HFF-Myc (cell line): Measurements from ENCODE around the gene ACTR1B.
"Not testable (repeated sequence)": the region's sequence is repeated elsewhere in the genome, so short reads cannot be mapped to it uniquely, and the experiment has no call there.

Experiments used
- DNase-seq: peaks from one replicate; pipeline ENCODE4 v3.0.0-alpha.2; 2011; ENCODE audit warnings: low read depth; ENCODE audit errors: extremely low read depth
- H3K4me3 ChIP-seq: replicated peaks from 2 replicates; pipeline ENCODE4 v1.5.1; 2011; ENCODE audit warnings: low read depth, mild to moderate bottlenecking, control low read depth, low read length
- TF ChIP-seq, protein P1 (sequence below): IDR thresholded peaks from 2 replicates; pipeline ENCODE4 v1.5.1; 2012; ENCODE audit warnings: mild to moderate bottlenecking, low read depth, low read length, control low read depth; ENCODE audit errors: missing control alignments

Gene ACTR1B

DNA sequence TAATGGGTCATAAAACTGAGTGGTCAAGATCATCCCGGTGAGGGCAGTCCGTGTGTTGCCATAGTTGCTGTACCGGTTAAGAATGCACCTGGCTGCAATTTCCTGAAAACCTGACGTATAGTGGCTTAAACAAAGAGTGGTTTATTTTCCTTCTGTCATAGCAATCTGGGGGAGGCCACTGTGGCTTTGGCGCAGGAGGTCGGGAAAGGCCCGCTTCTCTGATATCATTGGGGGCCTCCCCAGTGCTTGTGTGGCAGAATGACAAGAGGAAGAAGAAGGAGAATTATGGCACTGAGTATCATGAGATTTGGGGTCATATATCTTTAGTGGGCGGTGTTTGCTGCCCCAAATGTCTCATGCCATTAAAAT, 10.1 kb upstream of the ACTR1B start:
- TF ChIP-seq, protein P1, sequence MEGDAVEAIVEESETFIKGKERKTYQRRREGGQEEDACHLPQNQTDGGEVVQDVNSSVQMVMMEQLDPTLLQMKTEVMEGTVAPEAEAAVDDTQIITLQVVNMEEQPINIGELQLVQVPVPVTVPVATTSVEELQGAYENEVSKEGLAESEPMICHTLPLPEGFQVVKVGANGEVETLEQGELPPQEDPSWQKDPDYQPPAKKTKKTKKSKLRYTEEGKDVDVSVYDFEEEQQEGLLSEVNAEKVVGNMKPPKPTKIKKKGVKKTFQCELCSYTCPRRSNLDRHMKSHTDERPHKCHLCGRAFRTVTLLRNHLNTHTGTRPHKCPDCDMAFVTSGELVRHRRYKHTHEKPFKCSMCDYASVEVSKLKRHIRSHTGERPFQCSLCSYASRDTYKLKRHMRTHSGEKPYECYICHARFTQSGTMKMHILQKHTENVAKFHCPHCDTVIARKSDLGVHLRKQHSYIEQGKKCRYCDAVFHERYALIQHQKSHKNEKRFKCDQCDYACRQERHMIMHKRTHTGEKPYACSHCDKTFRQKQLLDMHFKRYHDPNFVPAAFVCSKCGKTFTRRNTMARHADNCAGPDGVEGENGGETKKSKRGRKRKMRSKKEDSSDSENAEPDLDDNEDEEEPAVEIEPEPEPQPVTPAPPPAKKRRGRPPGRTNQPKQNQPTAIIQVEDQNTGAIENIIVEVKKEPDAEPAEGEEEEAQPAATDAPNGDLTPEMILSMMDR, result no peak
- no peak overlapping the region for H3K4me3 ChIP-seq
- no peak for DNase-seq

DNA sequence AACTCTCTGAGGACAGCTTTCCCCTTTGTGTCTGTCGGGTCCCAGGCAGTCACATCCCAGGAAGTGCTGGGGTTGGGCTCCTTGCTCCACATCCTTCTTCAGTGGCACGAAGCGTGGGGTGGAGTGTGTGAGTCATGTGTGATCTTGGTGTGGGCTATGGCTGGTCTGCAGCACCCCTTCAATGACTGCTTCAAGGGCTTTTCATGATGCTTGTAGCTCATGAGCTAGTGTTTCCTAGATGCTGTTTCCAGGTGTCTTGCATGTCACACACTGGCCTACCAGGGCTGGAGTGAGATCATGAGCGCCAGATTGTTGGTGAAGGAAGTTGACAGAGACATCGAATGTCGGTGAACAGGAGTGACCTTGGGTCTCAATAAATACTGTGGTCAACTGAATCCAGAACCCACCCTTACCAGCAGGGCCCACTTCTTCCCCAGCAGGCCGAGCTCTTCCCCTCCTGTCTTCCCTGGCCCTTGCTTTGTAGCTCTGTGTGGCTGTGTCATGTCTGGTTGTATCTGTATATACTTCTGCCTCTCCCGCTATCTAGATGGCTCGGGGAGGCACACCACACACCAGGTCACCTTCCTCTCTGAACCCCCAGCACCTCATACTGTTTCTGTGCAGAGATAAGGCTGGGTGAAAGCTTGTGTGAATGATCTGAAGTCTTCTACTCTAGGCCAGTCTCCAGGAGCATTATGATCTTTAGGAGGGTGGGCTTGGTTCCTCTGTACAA, 9.5 kb upstream of the ACTR1B start:
- TF ChIP-seq, protein P1, result no peak
- no peak for DNase-seq
- H3K4me3 ChIP-seq, result no peak overlapping the region

DNA sequence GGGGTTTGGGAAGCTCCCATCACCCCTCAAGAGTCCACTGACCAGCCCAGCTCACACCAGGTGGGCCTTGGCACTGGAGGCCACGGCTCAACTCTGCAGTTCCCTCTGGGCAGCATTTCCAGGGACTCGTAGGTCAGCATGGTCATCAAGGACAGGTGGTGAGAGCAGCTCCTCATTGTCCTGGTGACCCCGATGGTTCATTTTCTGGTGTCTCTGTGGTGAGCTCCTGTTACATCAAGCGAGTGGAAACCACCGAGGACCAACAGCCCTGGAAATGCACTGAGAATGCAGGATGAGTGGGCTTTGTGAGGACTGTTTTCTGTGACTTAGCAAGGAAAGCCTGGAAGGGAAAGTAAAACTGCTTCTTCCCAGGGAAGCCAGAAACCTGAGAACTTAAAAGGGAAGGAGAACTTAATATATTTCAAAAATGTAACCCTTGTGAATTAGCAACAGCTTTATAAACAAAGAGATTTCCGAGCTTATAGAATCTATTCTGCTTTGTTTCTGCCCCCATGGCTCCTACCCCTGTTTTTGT, 8.8 kb upstream of the ACTR1B start:
- DNase-seq, result not testable (repeated sequence)

DNA sequence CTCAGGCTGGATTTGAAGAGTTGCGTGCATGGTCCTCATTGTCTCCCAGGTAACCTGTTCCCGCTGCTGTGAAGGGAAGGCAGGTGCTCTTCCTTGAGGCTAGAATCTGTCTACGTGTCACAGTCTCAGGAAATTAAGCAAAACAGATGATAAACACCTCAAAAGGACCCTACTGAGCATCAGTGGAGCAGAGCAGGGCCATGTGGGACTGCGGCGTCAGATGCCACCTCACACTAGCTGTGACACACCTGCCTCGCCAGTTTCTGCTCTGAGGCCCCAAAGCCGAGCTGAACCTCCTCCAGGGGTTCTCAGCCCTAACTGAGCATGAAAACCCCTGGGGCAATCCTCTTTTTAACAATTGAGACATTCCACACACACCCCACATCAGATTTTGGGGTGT, 7.7 kb upstream of the ACTR1B start:
- DNase-seq, result no peak
- no peak overlapping the region for H3K4me3 ChIP-seq
- TF ChIP-seq, protein P1, result no peak

More for the DNA sequence above, 8.8 kb upstream of the ACTR1B start:
- not testable (repeated sequence) for H3K4me3 ChIP-seq

DNA sequence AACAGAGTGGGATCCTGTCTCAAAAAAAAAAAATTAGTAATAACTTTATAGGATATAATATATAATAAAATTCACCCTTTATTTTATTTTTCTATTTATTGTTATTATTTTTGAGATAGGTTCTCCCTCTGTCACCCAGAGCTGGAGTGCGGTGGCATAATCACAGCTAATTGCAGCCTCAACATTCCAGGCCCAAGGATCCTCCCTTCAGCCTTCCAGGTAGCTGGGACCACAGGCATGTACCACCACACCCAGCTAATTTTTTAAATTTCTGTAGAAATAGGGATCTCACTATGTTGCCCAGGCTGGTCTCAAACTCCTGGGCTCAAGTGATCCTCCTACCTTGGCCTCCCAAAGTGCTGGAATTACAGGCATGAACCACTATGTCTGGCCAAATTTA, 6.6 kb upstream of the ACTR1B start:
- DNase-seq, result no peak
- H3K4me3 ChIP-seq, result no peak overlapping the region
- TF ChIP-seq, protein P1, result no peak

DNA sequence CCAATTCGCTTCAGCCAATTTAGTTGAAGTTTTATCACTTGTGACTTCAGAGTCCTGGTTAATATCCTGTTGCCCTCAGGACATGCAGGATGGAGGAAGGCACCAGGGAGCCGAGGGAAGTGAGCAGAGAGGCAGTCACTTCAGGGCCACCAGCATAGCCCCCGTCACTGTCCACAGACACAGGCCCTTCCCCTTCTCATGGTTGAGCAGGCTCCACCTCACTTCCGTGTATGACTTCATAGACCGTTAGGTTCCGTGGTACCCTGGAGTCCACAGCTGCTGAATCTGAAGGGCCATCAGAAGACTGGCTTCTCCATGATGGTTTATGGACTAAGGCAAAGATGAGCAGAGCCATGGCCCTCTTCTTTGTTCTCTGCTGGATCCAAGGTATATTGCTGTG, 5.6 kb upstream of the ACTR1B start, which contains the start of gene C2orf92:
Gene C2orf92, plus strand, starts transcription at position 266 of the 400 bp plus-strand sequence. Its CDS starts 76 bp downstream, at position 342.
- TF ChIP-seq, protein P1, result no peak
- no peak for DNase-seq
- no peak within 1 kb of the TSS for H3K4me3 ChIP-seq

DNA sequence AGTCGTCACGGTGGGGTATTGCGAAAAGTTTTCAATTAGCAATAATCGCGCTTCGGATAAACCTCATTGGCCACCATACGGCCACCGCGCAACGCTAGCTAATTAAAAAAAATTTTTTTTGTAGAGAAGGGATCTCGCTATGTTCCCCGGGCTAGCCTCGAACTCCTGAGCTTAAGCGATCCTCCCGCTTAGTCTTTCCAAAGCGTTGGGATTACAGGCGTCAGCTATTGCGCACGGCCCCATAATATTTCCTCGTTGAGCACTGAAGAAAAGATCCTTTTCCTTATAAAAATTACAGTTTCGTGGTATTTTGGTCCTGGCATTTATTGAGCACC, 759 bp upstream of the ACTR1B start:
- TF ChIP-seq, protein P1, result no peak
- no peak for DNase-seq
- H3K4me3 ChIP-seq, result peak overlapping the region; percentile 93
